GM19455 (cell line): ENCODE results near the gene TNPO3.
"Not testable (repeated sequence)": the region's sequence is repeated elsewhere in the genome, so short reads cannot be mapped to it uniquely, and the experiment has no call there.

ENCODE experiments used
- ATAC-seq: cut with Tn5 transposase; IDR thresholded peaks from one replicate; pipeline ENCODE4 v1.9.1; 2021; ENCODE audit not compliant: unreplicated experiment

The TNPO3 gene

DNA sequence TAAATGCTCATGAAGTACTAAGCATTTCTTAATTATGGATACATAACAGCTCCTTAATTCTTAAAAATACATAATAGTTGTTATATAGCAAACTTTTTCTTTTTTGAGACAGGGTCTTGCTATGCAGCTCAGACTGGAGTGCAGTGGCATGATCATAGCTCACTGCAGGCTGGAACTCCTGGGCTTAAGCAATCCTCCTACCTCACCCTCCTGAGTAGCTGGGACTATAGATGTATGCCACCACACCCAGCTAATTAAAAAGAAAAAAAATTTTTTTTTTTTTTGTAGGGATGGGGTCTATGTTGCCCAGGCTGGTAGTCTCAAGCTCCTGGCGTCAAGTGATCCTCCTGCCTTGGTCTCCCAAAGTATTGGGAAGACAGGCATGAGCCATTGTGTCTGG lies 86.3 kb downstream of the TNPO3 start:
- no peak for ATAC-seq

- ATAC-seq: no peak
These were observed 91.6 kb downstream of the TNPO3 start for GRCh38 chr7:128963327-128963757.

DNA sequence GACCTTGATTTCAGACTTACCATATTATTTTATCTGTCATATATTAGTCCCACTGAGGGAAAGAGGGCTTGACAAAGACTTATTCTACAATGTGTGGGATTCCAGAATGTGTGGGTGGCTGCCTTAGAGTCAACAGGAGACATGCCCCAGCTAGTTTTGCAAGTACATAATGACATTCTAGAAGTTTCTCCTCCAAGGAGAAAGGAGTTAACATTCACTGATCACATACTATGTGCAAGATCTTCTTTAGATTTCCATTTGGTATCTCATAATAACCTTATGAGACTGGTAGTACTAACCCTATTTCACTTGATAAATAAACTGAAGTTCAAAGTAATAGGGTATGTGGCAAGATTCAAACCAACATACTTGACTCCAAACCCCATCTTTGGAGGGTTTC lies 92.0 kb downstream of the TNPO3 start:
- no peak for ATAC-seq

DNA sequence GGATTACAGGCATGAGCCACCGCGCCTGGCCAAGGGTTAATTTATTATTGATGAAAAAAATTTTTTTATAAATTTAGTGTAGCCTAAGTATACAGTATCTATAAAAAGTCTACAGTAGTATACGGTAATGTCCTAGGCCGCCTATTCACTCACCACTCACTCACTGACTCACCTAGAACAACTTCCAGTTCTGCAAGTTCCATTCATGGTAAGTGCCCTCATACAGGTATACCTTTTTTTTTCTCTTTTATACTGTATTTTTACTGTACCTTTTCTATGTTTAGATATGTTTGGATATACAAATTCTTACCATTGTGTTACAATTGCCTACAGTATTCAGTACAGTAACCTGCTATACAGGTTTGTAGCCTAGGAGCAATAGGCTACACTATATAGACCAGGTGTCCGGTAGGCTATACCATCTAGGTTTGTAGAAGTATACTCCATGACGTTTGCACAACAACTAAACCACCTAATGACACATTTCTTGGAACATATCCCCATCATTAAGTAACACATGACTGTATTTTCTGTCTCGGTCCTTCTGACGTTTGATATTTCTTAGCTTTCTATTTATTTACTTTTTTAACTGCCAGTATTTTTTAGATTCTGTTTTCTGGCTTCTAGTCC lies 93.8 kb downstream of the TNPO3 start:
- ATAC-seq: no peak

- ATAC-seq: no peak
These were observed 95.6 kb downstream of the TNPO3 start for GRCh38 chr7:128959296-128959695.

- no peak for ATAC-seq
These were observed 98.9 kb downstream of the TNPO3 start for GRCh38 chr7:128955981-128956380.

DNA sequence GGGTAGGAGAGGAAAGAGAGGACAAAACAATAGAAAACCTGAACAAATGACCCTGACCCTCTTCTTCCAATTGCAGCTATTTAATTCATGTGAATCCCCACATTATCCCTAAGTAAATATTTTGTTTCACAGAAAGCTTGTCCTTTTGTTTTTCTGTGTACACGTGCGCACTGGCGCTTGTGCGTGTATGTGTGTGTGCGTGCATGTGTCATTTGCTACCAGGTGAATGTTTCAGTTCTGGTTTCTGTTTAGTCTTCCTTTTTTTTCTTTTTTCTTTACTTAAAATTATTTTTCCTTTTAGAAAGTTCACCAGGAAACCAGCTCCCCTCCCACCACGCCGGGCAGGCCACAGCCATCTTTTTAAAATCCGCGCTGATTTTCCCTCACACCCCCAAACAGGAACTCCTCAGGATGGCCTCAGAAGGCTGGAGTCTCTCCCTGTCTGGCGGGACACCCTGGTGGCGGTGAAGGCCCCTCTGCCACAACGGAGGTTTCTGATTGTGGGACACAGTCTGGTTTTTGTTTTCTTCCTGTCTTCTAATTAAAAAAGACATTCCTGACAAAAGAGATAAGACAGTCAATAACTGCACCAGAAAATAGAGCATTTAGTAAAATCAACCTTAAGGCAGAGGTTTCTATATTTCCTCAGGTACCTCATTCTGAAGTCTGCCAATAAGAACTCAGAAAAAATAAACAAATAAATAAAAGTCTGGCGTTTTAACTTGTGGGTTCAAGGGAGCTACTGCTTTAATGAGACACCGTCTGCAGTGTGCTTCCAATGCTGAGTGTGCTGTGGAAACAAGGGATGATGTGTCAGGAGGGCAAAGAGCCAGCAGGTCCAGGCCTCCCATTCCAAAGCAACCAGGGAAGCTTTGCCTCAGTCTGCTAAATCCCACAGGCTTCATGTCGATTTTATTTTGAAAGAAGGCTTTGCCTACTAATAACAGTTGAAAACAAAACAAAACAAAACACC lies 99.8 kb downstream of the TNPO3 start:
- ATAC-seq: no peak

DNA sequence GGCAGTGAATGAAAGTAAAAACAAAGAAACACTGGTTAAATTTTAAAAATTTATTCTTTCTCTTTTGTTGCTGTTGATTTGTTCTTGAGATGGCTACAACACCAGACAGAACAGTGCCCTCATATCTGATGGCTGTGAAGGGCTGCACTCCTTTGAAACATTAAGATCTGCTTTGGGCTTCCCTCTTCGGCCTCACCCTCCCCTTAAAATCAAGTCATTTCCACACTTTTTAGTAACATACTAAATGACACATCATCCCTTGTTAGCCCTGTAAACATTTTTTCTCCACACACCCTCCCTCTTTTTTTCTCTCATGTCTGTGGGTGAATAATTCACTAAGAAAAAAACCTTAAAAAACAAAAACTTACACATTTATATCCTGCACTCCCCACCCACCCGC lies 100.8 kb downstream of the TNPO3 start:
- no peak for ATAC-seq

GRCh38 chr7:128951296-128951695 lies 103.6 kb downstream of the TNPO3 start:
- ATAC-seq: no peak

DNA sequence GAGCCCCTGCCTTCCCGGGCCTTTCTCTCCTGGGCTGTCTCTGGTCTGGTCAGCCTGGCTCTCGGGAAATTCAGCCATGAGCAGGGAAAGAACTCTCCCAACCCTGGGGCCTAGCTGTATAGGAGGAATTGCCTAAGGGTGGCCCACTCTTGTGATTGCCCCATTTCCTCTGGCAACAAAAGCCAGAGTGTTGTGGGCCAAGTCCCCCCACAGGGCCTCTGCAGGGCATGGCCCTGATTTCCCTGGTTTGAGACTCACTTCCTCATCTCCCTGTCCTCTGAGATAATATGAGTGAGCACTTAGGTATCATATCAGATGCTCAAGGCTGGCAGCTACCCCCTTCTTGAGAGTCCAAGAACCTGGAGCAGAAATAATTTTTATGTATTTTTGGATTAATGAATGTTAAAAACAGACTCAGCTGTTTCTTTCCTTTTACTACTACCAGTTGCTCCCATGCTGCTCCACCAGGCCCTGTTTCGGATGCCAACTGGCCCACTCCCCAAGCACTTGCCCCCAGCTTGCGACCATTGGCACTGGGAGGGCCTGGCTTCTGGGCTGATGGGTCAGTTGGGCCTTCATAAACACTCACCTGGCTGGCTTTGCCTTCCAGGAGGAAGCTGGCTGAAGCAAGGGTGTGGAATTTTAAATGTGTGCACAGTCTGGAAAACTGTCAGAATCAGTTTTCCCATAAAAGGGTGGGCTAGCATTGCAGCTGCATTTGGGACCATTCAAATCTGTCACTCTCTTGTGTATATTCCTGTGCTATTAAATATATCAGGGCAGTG lies 105.7 kb downstream of the TNPO3 start:
- ATAC-seq: no peak

GRCh38 chr7:128948312-128948973 lies 106.5 kb downstream of the TNPO3 start:
- ATAC-seq: no peak

- no peak for ATAC-seq
These were observed 107.1 kb downstream of the TNPO3 start for GRCh38 chr7:128947854-128948253.

- ATAC-seq: no peak
These were observed 107.7 kb downstream of the TNPO3 start for GRCh38 chr7:128946936-128947830.

DNA sequence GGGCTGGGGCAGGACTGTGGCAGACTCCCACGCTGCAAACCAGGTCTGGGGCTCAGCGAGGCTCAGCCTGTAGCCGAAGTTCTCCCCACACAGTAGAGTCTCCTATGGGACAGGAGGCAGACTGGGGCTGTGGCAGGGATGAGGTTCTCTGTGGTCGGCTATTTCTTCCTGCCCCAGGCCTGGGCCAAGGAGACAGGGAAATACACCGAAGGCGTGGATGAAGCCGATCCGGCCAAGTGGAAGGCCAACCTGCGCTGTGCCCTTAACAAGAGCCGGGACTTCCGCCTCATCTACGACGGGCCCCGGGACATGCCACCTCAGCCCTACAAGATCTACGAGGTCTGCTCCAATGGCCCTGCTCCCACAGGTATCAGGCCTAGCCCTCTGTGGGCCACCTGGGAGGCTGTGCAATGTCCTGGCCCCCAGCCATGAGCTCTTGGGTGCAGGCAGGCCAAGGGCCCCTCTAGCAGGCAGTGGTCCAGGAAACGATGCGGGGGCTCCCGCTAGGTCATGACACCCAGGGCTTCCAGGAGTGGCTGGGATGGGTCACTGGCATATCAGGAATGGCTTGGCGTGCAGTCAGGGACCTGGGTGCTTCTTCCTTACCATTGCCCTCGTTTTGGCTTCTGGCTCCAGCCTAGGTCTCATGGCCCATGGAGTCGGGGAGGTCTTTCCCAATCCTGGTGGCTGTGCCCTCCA lies 109.1 kb downstream of the TNPO3 start:
- ATAC-seq: no peak

DNA sequence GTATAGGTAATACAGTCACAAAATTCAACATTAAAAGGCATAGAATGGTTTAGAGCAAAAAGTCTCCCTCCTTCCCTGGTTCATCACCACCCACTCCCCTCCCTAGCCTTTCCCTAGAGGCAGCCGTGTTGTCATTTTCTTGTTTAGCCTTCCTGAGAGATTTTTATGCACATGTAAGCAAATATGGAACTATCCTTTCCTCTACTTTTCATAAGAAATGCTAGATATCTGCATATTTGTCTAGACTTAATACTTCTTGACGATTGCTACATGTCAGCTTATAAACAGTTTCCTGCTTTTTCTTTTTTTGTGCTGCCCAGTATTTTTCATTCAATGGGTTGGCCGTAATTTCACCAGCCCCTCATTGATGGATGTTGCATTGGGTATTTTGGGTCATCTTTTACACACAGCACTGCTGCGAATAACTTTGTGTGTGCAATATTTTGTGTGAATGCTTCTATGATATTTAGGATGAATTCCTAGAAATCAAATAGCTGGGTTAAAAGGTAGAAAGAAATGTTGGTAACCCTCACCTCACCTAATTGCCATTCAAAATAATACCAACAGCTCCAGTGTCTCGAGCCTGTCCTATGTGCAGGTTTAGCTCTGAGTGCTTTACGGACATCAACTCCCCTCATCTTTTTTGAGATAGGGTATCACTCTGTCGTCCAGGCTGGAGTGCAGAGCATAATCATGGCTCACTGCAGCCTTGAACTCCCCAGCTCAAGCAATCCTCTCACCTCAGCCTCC lies 110.2 kb downstream of the TNPO3 start:
- no peak for ATAC-seq

GRCh38 chr7:128943251-128943650 lies 111.7 kb downstream of the TNPO3 start:
- not testable (repeated sequence) for ATAC-seq

DNA sequence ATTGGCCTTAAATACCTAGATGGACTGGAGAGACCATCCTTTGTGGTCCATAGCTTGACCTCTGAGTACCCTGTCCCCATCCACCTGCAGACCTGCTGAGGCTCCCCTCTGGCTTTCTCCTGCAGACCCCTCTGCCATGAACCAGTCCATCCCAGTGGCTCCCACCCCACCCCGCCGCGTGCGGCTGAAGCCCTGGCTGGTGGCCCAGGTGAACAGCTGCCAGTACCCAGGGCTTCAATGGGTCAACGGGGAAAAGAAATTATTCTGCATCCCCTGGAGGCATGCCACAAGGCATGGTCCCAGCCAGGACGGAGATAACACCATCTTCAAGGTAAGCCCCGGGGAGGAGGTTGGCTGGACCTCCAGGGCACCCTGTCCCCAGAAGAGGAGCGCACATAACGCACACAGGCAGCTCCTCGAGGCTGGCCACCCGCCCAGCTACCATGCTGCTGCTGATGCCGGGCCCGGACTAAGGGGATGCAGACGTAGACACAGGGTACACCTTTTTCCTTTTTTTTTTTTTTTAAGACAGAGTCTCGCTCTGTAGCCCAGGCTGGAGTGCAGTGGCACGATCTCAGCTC lies 112.9 kb downstream of the TNPO3 start:
- ATAC-seq: no peak

DNA sequence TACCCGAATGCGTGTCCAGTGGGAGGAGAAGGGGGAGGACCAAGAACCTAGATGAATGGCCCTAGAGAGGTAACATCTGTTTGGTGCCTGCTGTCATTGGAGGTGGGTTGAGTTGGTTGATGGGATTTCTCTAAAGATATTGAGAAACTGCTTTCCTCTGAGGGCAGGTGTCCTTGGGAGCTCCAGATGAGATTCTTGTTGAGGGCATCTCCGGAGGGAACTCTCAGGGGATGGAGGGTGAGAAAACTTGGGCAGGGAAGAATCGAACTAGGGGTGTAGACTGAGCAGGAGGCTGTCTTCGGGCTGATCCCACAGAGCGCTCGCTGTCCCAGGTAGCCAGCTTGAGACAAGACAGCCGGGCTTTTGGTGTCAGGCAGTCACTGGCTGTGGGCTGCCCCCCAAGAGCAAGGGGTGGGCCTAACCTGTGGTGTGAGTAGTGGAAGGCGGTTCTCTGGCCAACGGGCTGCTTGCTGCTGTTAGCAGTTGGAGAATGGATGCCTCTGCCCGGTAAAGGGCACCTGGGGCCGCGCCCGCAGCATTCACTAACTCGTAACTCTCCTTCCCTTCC lies 113.5 kb downstream of the TNPO3 start:
- no peak for ATAC-seq
